Measurements from ENCODE around the gene CALHM1. TPM values are rescaled to one million over a fixed set of nuclear protein-coding genes. Genes with fewer than 3 reads are reported as not detected.

CALHM1 gene
- total and polyA plus RNA-seq, 2 of the 8 experiments (the other 6 are each of a cell fraction or from before 2014, with no cell fraction given), result 0.29 to 0.34 TPM

- FAIRE-seq, result no peak
- Histone ChIP-seq H2BK12ac (ENCODE audit: low read depth, low read length) (no peak overlapping the region), H3K56ac (replicated peaks; ENCODE audit: insufficient read length, low read depth, low read length) (no peak overlapping the region), H3K23ac (ENCODE audit: insufficient read length) (no peak overlapping the region), H3K9ac (replicated peaks in 1 of 4; ENCODE audit: extremely low read depth in 1 of 4, low read depth in 3 of 4, low read length in 3 of 4) (no peak overlapping the region), H4K5ac (ENCODE audit: insufficient read length, low read depth, low read length) (no peak overlapping the region), H3K36me3 (ENCODE audit: control insufficient read depth in 2 of 4, insufficient read depth in 4 of 4, low read length in 3 of 4) (peaks cover 40 to 93% (median 84%) of the 10 kb centered on the region in 4 experiments), H4K91ac (replicated peaks; ENCODE audit: insufficient read length, low read length) (no peak overlapping the region), H3K4me1 (replicated peaks in 1 of 4; ENCODE audit: control insufficient read depth in 3 of 4, insufficient read depth in 4 of 4, low read length in 3 of 4) (no peaks in the 10 kb centered on the region), H2BK15ac (ENCODE audit: low read length) (no peak overlapping the region), H2BK120ac (replicated peaks; ENCODE audit: low read depth, low read length) (no peak overlapping the region), H3K9me3 (ENCODE audit: insufficient read depth in 2 of 2, low read depth in 1 of 2, low read length in 1 of 2) (no peaks in the 10 kb centered on the region), H3K4me3 (ENCODE audit: extremely low read depth in 1 of 4, insufficient read depth in 2 of 4, low read depth in 3 of 4, low read length in 4 of 4) (no peak overlapping the region), H2AK5ac (ENCODE audit: low read depth, low read length) (no peak overlapping the region), H2BK5ac (ENCODE audit: low read depth, low read length) (no peak overlapping the region), H3K14ac (ENCODE audit: insufficient read length) (no peak overlapping the region), H2AFZ (ENCODE audit: low read length) (no peak overlapping the region), H3K79me1 (ENCODE audit: low read depth, low read length) (no peaks in the 10 kb centered on the region; the same call in 1 of the 2 replicates), H4K8ac (ENCODE audit: extremely low read depth, insufficient read depth, low read length) (no peak overlapping the region), H3K18ac (ENCODE audit: extremely low read depth, low read length) (no peak overlapping the region), H4K20me1 (replicated peaks in 1 of 2; ENCODE audit: control insufficient read depth in 1 of 2, insufficient read depth in 2 of 2, low read length in 2 of 2) (peaks cover 0 to 8% of the 10 kb centered on the region in 2 experiments), H3K4ac (replicated peaks; ENCODE audit: insufficient read length, low read depth, low read length) (no peak overlapping the region), H3K4me2 (ENCODE audit: insufficient read depth in 1 of 2, low read depth in 2 of 2, low read length in 2 of 2) (no peak overlapping the region), H3K79me2 (ENCODE audit: control insufficient read depth in 1 of 2, insufficient read depth in 2 of 2, low read length in 2 of 2) (no peaks in the 10 kb centered on the region), H2BK20ac (ENCODE audit: low read length) (no peak overlapping the region), H3K27ac (ENCODE audit: low read depth, low read length) (no peak overlapping the region), H3K23me2 (ENCODE audit: low read depth, low read length) (no peaks in the 10 kb centered on the region), H3K27me3 (replicated peaks in 1 of 4; ENCODE audit: control insufficient read depth in 3 of 4, extremely low read depth in 1 of 4, insufficient read depth in 3 of 4, low read length in 3 of 4) (no peaks in the 10 kb centered on the region)
- WGBS, 2 experiments (ENCODE audit: extremely low coverage in 1 of 2, insufficient coverage in 1 of 2, insufficient read length in 1 of 2, insufficient replicate concordance in 2 of 2, low coverage in 1 of 2, low lambda C conversion rate in 2 of 2, missing lambda C conversion rate in 1 of 2), result 98% methylated on average over 8 of the region's 8 CpGs; no CpG with 5 or more reads in 1 of the 2 experiments
- ChIA-PET POLR2A (ENCODE audit: partially characterized antibody) (interaction anchor here (0.9 to 2.3 kb wide), 6 partner anchors 11 to 45 kb away, joined by 3 to 7 read pairs (median 4); partner anchors contain the start of genes ATP5MK, CALHM2 and PDCD11), CTCF (ENCODE audit: partially characterized antibody) (interaction anchor here (1.2 to 4.3 kb wide), 4 partner anchors 11 to 123 kb away, joined by 3 to 21 read pairs (median 5); partner anchors contain the start of gene CALHM2)
- no peak for DNase-seq (ENCODE audit: low read depth in 1 of 2, low spot score in 2 of 2)
- no peak for TF ChIP-seq SIRT6 (IDR thresholded peaks at IDR 0.05; ENCODE audit: low read length)
- no peak for TF ChIP-seq EZH2 (IDR thresholded peaks at IDR 0.05; ENCODE audit: low read depth, low read length, severe bottlenecking)
- no peak for TF ChIP-seq ZNF274 (IDR thresholded peaks at IDR 0.05; ENCODE audit: borderline replicate concordance, extremely low read depth, low read length)
- TF ChIP-seq YY1 (IDR thresholded peaks at IDR 0.05; ENCODE audit: low read depth, low read length), result no peak
- no peak for TF ChIP-seq ATF3 (IDR thresholded peaks at IDR 0.05; ENCODE audit: insufficient read depth, low read depth, low read length)
- no peak for TF ChIP-seq E2F6 (IDR thresholded peaks at IDR 0.05)
- TF ChIP-seq JUND (IDR thresholded peaks at IDR 0.05; ENCODE audit: low read length), result no peak
- no peak for TF ChIP-seq SUZ12 (IDR thresholded peaks at IDR 0.05; ENCODE audit: low read length)
- no peak for TF ChIP-seq EP300 (IDR thresholded peaks at IDR 0.05; ENCODE audit: borderline replicate concordance in 1 of 2, low read depth in 2 of 2, low read length in 2 of 2)
- TF ChIP-seq NANOG (IDR thresholded peaks at IDR 0.05; ENCODE audit: insufficient read depth, low read depth, low read length, poor library complexity, severe bottlenecking), result no peak
- TF ChIP-seq RXRA (IDR thresholded peaks at IDR 0.05; ENCODE audit: insufficient read depth, low read depth, low read length), result no peak
Measured at GRCh38 chr10:103441206-103441605, 17.5 kb downstream of the CALHM1 start.

Data from H1 (cell line).